Adipose tissue (tissue), 3 donors: ENCODE measurements around the gene ITGB6. TPM values are rescaled to one million over a fixed set of nuclear protein-coding genes. Genes with fewer than 3 reads are reported as not detected.

ENCODE experiments used
- H3K27ac ChIP-seq: one replicate; pipeline ENCODE4 v1.5.1; 2013; ENCODE audit warnings: low read depth, low read length
- WGBS, 3 donors: extraction: QIAGEN DNeasy Blood & Tissue Kit; methylation state at CpG; one replicate each; pipeline ENCODE4 v1.1.7; 2013; 5-methylcytosine and 5-hydroxymethylcytosine counted together
- polyA plus RNA-seq, 3 donors: library from polyadenylated mRNA; stranded (reverse); fragments of 200-250 nt; gene quantifications; one replicate each; pipeline ENCODE4 v1.2.3, GENCODE V29; 2013
- donor health status: healthy with polysubstance abuse.
- donor health status: Bipolar disorder and iron deficiency.
- donor health status: healthy.

The ITGB6 gene, protein sequence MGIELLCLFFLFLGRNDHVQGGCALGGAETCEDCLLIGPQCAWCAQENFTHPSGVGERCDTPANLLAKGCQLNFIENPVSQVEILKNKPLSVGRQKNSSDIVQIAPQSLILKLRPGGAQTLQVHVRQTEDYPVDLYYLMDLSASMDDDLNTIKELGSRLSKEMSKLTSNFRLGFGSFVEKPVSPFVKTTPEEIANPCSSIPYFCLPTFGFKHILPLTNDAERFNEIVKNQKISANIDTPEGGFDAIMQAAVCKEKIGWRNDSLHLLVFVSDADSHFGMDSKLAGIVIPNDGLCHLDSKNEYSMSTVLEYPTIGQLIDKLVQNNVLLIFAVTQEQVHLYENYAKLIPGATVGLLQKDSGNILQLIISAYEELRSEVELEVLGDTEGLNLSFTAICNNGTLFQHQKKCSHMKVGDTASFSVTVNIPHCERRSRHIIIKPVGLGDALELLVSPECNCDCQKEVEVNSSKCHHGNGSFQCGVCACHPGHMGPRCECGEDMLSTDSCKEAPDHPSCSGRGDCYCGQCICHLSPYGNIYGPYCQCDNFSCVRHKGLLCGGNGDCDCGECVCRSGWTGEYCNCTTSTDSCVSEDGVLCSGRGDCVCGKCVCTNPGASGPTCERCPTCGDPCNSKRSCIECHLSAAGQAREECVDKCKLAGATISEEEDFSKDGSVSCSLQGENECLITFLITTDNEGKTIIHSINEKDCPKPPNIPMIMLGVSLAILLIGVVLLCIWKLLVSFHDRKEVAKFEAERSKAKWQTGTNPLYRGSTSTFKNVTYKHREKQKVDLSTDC
- polyA plus RNA-seq: 1 to 10 TPM in 1 of 3 donors, under 1 TPM in 1, not detected in 1; 0.48 to 2.0 TPM

DNA sequence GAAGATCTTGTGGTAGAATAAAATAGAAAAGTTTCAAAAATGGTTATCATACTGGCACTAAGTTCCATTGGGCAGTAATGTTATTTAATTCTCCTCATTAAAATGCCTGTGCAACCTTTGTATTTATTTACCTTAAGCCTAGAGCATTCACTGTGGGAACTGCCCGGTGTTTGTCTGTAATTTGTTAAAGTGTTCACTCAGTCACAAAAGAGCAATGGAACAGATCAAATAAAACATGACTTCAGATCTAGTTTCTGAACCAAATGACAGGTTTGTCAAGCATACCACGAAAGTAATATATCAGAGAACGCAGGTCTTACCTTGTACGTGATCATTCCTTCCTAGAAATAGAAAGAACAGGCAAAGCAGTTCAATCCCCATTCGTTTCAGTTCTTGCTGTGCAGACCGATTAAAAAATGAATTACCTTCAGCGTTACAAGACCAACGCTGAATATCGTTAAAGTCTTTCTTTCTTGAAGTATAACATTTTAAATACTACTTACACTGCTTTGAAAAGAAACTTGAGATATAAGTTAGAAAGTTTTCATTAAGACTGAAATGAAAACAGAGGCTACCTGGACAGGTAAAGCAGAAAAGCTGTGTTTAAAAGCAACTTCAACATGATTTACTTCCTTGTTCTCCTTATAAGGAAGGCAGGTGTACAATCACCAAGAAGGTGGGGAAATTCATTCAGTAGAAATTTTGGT is at the start of gene ITGB6:
TSS of gene ITGB6 (minus strand) at position 590 of the 707 bp plus-strand sequence. CDS start at position 381, 209 bp downstream.
- WGBS, 3 donors: 26 to 86% (median 81%) methylated on average over 9 of the region's 9 CpGs
- H3K27ac ChIP-seq: no peak within 1 kb of the TSS

DNA sequence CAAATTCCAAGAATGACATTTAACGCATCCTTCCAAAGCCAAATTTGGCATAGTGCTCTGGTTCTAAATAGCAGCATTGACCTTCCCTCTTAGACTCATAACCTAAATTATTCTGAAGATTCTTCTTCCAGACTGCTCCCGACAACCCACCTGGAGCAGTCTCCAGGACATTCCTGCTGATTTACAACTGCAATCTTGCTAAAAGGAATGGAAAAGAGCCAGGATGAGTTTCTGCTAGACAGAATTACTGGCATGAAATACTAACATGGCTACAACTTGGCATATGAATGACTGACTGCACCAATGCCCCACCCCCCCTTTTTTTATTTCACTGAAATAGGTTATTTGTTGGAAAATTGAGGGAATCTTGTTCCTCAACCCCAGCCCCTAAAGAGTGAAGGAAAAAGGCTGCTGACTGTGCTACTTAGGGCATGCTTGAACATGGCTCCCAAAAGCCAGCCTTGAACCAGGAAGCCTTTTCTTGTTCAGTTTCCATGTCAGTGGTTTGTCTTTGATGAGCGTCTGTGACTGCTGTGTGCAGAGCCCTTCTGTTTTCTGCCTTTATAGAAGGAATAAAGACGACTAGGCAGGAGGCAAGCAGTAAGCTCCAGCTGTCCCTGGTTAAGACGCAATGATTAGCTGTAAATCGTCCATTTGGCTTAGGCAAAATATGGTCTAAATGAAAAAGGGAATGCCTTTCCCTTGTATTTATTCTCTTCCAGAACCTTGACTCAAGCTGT is 47.4 kb upstream of the ITGB6 start:
- 91 to 93% (median 91%) methylated on average over 6 of the region's 6 CpGs for WGBS, 3 donors

DNA sequence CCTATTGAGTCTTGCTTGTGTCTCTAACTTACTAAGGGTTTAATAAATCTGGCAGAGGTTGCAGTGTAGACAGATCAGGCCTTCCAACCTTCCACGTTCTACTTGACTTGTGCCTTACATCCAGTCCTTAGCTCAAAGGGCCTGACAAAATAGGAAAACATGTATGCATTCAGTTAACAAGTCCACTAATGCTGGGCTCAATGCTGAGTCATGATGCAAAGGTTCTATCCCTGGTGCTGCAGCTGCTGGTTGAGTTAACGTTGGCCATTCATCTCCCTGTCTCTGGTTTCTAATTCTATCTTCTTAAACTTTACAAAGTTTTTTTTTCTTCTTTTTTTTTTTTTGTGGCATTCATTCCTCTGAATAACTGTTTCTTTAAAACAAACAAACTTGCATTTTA is 46.3 kb upstream of the ITGB6 start:
- WGBS, 3 donors: 86 to 93% (median 88%) methylated on average over 2 of the region's 2 CpGs
- no peak overlapping the region for H3K27ac ChIP-seq

More for the DNA sequence above, 47.4 kb upstream of the ITGB6 start:
- no peak overlapping the region for H3K27ac ChIP-seq

DNA sequence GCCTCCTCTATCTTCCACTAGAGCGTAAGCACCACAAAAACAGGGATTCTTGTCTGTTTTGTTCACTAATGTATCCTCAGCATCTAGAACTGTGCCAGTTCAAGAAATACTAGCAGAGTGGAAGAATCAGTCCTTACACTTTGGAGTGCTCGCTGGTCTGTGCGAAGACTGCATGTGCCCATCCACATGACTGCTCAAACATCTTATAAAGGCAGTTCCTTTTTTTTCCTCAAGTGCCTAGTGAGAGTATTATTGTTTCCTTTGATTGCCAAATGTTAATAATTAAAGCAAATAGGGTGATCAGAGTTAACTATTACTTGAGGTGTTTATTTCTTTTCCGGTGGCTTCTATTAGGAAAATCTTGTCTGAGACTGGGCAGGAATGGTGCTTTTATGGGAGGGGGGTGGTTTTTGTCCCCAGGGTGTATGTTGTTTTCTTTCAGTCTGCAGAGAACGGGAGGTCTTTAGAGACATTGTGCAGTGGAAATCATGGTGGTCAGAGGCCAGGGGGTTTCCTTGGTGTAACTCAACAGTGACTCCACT is 45.6 kb upstream of the ITGB6 start:
- no peak overlapping the region for H3K27ac ChIP-seq
- 83 to 93% (median 89%) methylated on average over 5 of the region's 5 CpGs for WGBS, 3 donors

DNA sequence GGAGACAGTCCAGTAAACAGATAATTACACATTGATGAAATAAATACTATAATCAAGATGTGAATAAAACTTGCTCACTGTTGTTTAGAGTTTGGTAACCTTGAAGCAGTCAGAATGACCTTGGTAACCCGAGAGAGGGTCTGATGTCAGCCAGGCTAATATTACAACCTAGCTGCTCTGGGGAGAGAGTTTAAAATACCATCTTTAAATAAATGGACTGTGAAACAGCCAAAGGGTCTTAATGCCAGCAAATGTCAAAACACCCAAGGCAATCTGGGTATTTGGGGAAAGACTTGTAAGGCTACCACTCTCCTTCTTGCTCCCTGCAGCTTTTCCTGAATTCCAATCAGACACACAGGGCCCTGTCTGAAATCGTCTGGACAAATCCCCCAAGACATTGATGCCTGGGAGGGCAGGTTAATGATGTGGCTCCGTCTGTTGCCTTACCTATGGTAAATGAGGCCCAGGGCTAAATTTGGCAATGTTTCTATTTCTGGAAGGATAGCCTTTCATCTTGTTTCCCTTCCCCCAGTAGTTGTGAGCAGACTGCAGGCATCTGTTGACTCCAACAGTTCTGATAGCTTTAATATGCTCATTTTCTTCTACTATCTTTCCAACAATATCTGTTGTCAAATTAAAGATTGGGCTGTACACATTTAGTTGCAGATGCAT is 43.0 kb upstream of the ITGB6 start:
- no peak overlapping the region for H3K27ac ChIP-seq
- WGBS, 3 donors: 43 to 83% (median 74%) methylated on average over 3 of the region's 3 CpGs

DNA sequence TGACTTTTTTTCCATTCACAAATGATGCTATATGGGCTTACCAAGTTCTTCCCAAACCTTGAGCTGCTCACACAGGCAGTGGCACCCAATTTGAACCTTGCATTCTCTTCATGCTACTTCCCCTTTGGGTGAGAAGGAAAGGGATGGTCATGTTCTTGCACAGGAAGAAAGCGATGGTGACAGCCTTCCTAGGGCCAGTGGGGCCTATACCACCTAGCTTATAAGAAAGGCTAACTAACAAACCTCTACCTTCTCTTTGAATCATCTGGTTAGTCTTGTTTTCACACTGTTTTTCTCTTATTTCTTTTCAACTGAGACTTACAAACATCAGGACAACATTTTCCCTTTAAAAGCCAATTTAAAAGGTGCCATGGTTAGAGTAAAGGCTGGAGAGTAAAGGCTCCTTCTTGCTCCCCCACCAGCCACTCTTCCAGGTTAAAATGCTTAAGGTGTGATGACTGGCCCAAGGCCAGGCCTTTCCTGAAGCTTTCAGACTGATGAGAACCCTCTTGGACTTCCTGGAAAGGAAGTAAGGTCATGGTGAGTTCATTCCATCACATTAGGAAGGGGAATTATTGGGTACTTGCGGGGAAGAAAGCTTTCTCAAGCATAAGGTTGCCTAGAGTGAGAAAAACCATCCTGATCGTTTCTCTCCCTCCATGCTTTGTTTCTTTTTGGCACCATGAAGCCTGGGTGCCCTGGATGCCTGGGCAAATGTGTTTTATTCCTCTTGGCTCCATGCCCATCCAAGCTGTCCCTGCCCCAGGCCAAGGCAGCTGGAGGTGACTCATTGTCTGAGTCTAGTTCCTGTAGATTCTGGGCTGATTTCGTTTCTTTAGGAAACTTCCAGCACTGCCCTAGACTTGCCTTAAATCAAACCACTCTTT is 41.4 kb upstream of the ITGB6 start:
- no peak overlapping the region for H3K27ac ChIP-seq
- WGBS, 3 donors: 67 to 74% (median 71%) methylated on average over 4 of the region's 4 CpGs

DNA sequence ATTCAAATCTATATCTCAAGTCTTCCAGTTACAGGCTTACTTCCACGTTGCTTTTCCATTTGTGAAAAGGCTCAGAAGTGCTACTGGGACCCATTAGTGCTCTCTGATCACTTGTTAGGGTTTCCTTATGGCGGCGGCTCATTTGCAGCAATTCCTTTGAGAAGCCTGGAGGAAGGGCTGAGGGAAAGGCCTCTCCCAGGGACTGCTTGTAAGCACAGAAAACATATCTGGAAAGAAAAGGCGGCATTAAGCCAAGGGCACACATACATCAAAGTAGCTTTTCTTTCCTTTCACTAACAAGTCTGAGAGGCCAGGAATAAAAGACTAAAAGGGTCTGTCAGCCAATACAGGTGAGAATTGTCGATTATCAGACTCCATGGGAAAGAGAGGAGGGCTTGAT is 39.4 kb upstream of the ITGB6 start:
- no peak overlapping the region for H3K27ac ChIP-seq
- WGBS, 3 donors: 72 to 85% (median 75%) methylated on average over 5 of the region's 5 CpGs

DNA sequence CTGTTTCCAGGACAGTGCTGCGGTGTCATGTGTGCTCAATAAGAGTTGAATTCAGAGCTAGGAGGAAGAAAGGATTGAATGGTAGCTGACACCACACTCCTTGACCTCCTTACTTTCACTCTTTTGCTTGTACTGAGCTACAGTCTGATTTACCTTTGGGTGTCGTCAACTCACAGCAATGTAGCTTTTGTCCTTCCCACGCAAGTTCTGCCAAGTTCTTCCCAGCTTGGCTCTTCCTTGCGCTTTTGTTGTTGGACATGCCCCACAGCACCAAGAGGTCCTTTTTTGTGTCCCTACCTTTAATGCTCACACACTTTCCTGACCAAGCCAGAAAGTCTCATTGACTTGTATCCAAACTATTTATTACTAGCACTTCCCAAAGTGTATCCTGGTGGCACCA is 38.3 kb upstream of the ITGB6 start:
- no peak overlapping the region for H3K27ac ChIP-seq
- WGBS, 3 donors: 85 to 91% (median 89%) methylated on average over 4 of the region's 4 CpGs

DNA sequence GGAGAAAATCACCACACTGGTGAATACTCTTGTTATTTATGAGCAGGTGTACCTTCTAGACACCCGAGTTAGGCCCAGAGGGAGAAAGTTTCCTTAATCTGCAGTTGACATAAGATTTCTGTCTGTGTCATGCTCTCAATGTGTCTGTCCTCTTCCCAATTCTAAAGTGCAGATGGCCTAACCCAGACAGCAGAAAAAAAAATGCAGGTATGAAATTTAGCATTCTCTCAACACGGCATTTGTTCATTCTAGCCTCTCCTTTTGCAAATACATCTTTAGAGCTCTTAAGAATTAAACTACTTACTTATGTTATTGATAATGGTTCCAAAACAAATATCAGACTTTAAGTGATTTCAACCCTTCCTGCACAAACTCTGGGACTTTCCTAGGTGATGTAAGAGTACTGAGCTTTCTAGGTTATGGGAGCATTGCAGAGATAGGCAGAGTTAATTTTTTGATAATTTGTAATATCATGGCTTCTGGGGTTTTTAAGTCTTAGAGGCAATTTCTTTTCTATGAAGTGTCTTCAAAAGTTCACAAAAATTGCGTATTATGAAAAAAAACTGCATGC is 32.9 kb upstream of the ITGB6 start:
- WGBS, 3 donors: 86 to 94% (median 88%) methylated on average over 3 of the region's 3 CpGs
- no peak overlapping the region for H3K27ac ChIP-seq

DNA sequence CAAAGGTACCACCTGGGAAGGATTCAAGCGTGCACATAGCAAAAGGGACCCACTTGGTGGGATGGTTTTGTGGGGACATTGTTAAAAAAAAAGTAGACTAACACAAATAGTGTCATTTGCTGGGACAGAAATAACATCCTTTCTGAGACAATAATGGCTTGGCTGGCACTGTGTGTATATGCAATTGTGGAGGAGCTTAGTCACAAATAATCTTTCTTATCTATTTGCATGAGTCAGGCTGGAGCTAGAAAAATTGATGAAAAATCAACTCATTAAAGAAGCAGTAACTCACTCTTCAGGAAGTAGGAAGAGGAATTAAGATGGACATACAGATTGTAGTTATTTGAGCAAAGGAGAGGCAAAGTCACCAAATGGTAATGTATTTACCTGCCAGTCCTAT is 29.5 kb upstream of the ITGB6 start:
- no peak overlapping the region for H3K27ac ChIP-seq
- WGBS, 3 donors: 94 to 98% (median 95%) methylated on average over 1 of the region's 1 CpG

DNA sequence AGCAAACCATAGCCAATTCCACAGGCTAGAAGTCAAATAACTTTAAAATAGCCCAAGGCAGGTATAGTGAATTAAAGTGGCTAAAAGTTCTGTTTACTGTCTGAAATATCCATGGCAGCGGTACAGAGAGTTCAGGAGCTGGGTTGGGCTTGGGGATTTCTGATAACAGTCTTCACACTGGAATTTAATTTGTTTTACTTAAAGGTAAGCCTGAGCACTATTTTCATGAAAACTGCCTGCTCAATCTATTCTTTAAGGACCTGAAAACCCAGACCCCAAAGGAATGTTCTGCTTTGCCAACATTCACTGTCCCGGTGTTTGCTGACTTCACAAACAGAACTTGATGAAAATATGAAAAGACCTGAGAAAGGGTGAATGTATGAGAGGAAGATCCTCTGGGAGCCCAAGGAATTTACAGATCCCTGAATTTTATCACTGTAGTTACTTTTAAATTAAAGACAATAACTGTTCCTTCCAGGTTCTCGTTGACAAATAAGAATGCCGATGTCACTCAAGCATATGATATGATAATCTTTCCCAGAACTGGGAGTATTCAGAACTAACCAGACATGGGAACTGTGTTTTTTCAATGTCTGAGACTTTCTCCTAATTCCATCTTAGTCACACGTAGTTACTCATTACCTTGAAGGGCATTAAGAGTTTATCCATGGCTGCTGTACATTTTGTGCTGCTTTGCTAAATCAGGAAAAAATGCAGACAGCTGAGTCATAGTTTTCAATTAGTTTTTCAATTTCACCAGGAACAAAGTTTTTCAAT is 28.3 kb upstream of the ITGB6 start:
- WGBS, 3 donors: 39 to 80% (median 76%) methylated on average over 5 of the region's 5 CpGs
- H3K27ac ChIP-seq: no peak overlapping the region

DNA sequence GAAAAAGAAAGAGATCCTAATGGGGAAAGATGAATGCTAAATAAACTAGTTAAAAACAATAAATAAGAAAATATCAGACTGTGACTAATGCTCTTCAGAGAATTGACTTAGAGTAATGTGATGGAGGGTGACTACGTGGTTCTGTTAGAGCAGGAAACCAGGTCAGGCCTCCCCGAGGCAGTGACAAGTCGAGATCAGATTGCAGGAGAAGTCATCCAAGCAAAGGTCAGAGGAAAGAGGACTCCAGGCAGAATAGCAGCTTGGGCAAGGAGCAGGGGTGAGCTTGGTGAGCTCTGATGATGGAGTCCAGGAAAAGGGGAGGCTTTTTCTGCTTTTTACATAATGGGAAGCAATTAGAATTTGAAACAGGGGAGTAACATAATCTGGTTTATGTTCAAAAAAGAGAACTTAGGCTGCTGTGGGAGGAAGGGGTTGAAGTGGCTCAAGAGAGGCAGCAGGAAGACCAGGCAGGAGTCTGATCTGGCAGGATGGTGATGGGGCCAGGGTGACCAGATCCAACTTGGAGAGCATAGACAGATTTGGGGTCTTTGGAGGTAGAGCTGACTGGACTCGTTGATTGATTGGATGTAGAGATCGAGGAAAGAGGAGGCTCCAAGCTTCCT is 27.3 kb upstream of the ITGB6 start:
- no peak overlapping the region for H3K27ac ChIP-seq
- WGBS, 3 donors: 62 to 79% (median 65%) methylated on average over 5 of the region's 5 CpGs

DNA sequence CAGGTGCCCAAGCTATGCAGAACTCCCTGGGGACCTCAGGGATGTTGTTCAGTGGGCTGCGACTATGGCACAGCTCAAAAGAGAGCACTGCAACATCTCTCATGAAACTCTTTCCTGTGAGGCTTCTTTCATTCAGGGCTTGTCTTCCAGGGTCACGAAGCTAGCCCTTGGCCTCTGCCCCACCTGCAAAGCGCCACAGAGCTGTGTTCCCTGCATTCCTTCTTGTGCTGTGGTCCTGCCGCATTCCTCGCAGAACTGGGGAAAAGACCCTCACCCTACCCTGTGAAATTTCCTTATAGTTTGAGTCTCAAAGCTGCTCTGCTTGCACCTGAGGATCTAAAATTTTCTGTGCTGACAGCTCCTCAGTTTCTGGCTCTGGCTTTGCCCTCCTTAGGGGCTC is 26.3 kb upstream of the ITGB6 start:
- 83 to 87% (median 87%) methylated on average over 5 of the region's 5 CpGs for WGBS, 3 donors
- H3K27ac ChIP-seq: no peak overlapping the region

DNA sequence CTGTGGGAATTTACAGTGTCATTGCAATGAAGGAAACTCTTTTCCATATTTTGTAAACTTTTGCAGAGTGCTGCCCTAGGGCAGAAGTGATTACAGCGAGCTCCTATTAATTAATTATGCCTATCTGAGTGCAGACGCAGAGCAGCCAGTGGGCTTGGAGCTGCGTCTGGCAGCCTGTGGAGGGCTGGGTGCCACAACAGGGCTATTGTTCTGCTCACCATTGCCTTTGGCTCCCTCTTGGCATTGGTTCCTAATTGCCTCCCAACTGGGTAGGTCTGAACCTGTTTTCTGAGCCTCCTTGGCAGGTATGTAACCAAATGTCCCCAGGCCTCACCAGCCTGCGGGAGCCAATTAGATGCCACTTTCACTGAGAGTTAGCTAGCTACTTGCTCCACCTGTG is 25.6 kb upstream of the ITGB6 start:
- 79 to 91% (median 90%) methylated on average over 4 of the region's 4 CpGs for WGBS, 3 donors
- H3K27ac ChIP-seq: no peak overlapping the region

DNA sequence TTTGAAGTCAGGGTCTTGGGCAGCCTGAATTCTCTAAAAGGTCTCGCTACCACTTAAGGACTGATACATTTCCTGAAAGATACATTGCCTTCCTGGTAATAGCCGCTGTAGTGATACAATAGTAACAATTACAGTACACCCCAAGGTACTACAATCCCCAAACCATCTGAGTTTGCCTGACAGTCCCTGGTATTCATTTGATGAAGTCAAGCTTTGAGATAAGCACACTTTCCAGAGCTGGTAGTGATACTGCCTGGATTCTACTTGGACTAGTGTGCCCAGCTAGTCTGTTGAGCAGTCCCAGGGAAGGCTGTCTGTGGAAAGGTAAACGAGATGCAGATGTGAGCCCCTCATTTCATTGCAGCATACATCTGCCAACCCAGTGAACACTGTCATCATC is 24.4 kb upstream of the ITGB6 start:
- 90 to 95% (median 91%) methylated on average over 3 of the region's 3 CpGs for WGBS, 3 donors
- no peak overlapping the region for H3K27ac ChIP-seq
